PC-9 (cell line): Measurements from ENCODE around the gene ARHGEF6.

ENCODE experiments used
- EZH2 ChIP-seq: fragments of 200-600 bp; sonication (generic); IDR thresholded peaks from 2 replicates; pipeline ENCODE4 v1.8.0; 2017; ENCODE audit warnings: antibody characterized with exemption, low read depth
- TF ChIP-seq, protein P1 (sequence below): fragments of 200-600 bp; sonication (generic); conservative IDR thresholded peaks from 2 replicates; pipeline ENCODE4 v1.6.1; 2017; ENCODE audit warnings: mixed run types, antibody characterized with exemption, mild to moderate bottlenecking, moderate library complexity

DNA sequence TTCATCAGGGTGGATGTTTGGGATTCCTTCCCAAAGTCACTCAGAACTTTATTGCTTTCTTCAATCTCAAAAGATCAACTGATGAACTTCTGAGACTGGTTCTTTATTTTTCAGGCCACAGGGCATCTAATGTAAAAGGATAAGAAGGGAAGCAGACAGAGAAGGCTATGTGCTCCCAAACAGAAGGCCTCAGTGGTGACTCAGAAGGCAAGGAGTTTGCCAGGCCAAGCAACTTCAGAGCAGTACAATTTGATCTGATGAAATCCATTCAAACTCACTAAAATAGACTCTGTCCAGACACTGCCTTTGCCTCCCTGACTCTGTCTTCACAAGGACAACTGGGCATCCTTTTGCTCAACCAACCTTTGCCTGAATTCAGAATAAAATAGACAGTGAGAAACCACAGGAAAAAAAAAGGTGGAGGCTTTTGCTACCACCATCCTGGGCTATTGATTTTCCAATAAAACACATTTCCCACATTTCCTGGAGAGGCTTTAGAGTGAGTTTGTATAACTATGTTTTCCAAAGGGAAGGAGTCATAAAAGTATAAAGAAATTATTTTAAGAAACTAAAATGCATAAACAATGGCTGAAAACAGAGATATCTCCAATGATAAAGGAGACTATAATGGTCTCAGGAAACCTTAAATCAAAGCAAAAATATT is 55.2 kb downstream of the ARHGEF6 start:
- TF ChIP-seq, protein P1, sequence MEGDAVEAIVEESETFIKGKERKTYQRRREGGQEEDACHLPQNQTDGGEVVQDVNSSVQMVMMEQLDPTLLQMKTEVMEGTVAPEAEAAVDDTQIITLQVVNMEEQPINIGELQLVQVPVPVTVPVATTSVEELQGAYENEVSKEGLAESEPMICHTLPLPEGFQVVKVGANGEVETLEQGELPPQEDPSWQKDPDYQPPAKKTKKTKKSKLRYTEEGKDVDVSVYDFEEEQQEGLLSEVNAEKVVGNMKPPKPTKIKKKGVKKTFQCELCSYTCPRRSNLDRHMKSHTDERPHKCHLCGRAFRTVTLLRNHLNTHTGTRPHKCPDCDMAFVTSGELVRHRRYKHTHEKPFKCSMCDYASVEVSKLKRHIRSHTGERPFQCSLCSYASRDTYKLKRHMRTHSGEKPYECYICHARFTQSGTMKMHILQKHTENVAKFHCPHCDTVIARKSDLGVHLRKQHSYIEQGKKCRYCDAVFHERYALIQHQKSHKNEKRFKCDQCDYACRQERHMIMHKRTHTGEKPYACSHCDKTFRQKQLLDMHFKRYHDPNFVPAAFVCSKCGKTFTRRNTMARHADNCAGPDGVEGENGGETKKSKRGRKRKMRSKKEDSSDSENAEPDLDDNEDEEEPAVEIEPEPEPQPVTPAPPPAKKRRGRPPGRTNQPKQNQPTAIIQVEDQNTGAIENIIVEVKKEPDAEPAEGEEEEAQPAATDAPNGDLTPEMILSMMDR, result no peak
- no peak for TF ChIP-seq EZH2
